ENCODE measurements around the gene MAGIX.
A peak's percentile ranks its signal among the peaks of the same experiment; 100 is the strongest.
"Not testable (repeated sequence)": the region's sequence is repeated elsewhere in the genome, so short reads cannot be mapped to it uniquely, and the experiment has no call there.

MAGIX gene

GRCh38 chrX:49139713-49140112, 22.8 kb upstream of the MAGIX start:
- Histone ChIP-seq H3K27ac (ENCODE audit: low read depth, low read length, severe bottlenecking) (no peak overlapping the region), H3K36me3 (ENCODE audit: control insufficient read depth, insufficient read depth, low read length) (no peaks in the 10 kb centered on the region), H3K4me3 (ENCODE audit: extremely low read depth, insufficient read depth, low read length, poor library complexity, severe bottlenecking) (no peak overlapping the region), H3K9me3 (ENCODE audit: control insufficient read depth, low read length) (peaks cover 14% of the 10 kb centered on the region), H3K4me1 (ENCODE audit: control insufficient read depth, insufficient read depth, low read length, poor library complexity, severe bottlenecking) (no peaks in the 10 kb centered on the region)
- WGBS, 2 experiments (ENCODE audit: insufficient coverage in 2 of 2) = no CpG with 5 or more reads among the region's 4 CpGs

DNA sequence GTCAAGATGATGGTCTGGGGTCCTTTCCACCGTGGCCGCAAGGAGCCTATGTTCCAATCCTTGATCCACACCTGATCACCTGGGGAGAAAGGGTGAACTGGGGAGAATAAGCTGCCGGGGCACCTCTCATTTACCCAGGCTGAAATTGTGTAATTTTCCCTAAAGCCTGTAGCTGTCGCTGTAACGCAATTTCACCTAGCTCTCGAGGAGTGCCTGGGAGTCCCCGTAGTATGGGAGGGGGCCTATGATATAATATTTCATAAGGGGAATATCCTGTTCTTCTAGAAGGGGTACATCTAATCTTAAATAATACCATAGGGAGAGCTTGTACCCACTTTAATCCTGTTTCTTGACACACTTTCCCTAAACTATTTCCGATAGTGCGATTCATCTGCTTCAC, 20.3 kb upstream of the MAGIX start:
- H3K4me1 ChIP-seq (ENCODE audit: control insufficient read depth, insufficient read depth, low read length, poor library complexity, severe bottlenecking); H3K4me3 ChIP-seq (ENCODE audit: extremely low read depth, insufficient read depth, low read length, poor library complexity, severe bottlenecking); H3K27ac ChIP-seq (ENCODE audit: low read depth, low read length, severe bottlenecking); H3K36me3 ChIP-seq (ENCODE audit: control insufficient read depth, insufficient read depth, low read length): not testable (repeated sequence)
- H3K9me3 ChIP-seq (ENCODE audit: control insufficient read depth, low read length) = peaks cover 14% of the 10 kb centered on the region
- 60% methylated on average over 1 of the region's 9 CpGs; no CpG with 5 or more reads in 1 of the 2 experiments for WGBS, 2 experiments (ENCODE audit: insufficient coverage in 2 of 2)

DNA sequence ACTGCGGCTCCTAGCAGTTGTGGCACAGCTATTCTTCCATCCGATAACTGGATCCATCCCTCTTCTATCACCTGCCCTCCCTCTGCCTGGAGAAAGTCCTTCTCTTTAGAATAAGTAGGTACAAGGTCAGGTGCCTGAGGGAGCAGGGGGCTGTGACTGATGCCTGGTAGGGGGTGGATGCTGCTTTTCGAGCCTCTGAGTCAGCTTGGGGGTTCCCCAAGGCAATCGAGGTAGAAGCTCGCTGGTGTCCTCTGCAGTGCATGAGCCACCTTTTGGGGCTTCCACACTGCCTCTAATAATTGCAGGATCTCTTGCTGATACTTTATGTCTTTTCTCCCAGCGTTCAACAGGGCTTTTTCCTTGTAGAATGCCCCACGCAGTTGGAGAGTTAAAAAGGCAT, 19.4 kb upstream of the MAGIX start:
- no CpG with 5 or more reads among the region's 7 CpGs for WGBS, 2 experiments (ENCODE audit: insufficient coverage in 2 of 2)
- H3K27ac ChIP-seq (ENCODE audit: low read depth, low read length, severe bottlenecking); H3K4me1 ChIP-seq (ENCODE audit: control insufficient read depth, insufficient read depth, low read length, poor library complexity, severe bottlenecking); H3K4me3 ChIP-seq (ENCODE audit: extremely low read depth, insufficient read depth, low read length, poor library complexity, severe bottlenecking); H3K36me3 ChIP-seq (ENCODE audit: control insufficient read depth, insufficient read depth, low read length): not testable (repeated sequence)
- peaks cover 14% of the 10 kb centered on the region for H3K9me3 ChIP-seq (ENCODE audit: control insufficient read depth, low read length)

- Histone ChIP-seq H3K9me3 (ENCODE audit: control insufficient read depth, low read length) (no peaks in the 10 kb centered on the region), H3K36me3 (ENCODE audit: control insufficient read depth, insufficient read depth, low read length) (no peaks in the 10 kb centered on the region), H3K27ac (ENCODE audit: low read depth, low read length, severe bottlenecking) (no peak overlapping the region), H3K4me1 (ENCODE audit: control insufficient read depth, insufficient read depth, low read length, poor library complexity, severe bottlenecking) (no peaks in the 10 kb centered on the region), H3K4me3 (ENCODE audit: extremely low read depth, insufficient read depth, low read length, poor library complexity, severe bottlenecking) (no peak overlapping the region)
- WGBS, 2 experiments (ENCODE audit: insufficient coverage in 2 of 2) = 97% methylated on average over 6 of the region's 8 CpGs; no CpG with 5 or more reads in 1 of the 2 experiments
Measured at GRCh38 chrX:49147282-49147681, 15.3 kb upstream of the MAGIX start.

- Histone ChIP-seq H3K4me3 (ENCODE audit: extremely low read depth, insufficient read depth, low read length, poor library complexity, severe bottlenecking) (no peak overlapping the region), H3K27ac (ENCODE audit: low read depth, low read length, severe bottlenecking) (no peak overlapping the region), H3K36me3 (ENCODE audit: control insufficient read depth, insufficient read depth, low read length) (no peaks in the 10 kb centered on the region), H3K4me1 (ENCODE audit: control insufficient read depth, insufficient read depth, low read length, poor library complexity, severe bottlenecking) (no peaks in the 10 kb centered on the region), H3K9me3 (ENCODE audit: control insufficient read depth, low read length) (no peaks in the 10 kb centered on the region)
- 91 to 98% methylated on average over 5 to 6 of the region's 13 CpGs for WGBS, 2 experiments (ENCODE audit: insufficient coverage in 2 of 2)
Measured at GRCh38 chrX:49147936-49148335, 14.6 kb upstream of the MAGIX start.

GRCh38 chrX:49148390-49149100, 14.0 kb upstream of the MAGIX start:
- not testable (repeated sequence) for H3K36me3 ChIP-seq (ENCODE audit: control insufficient read depth, insufficient read depth, low read length); H3K4me1 ChIP-seq (ENCODE audit: control insufficient read depth, insufficient read depth, low read length, poor library complexity, severe bottlenecking); H3K27ac ChIP-seq (ENCODE audit: low read depth, low read length, severe bottlenecking); H3K4me3 ChIP-seq (ENCODE audit: extremely low read depth, insufficient read depth, low read length, poor library complexity, severe bottlenecking); H3K9me3 ChIP-seq (ENCODE audit: control insufficient read depth, low read length)
- 90 to 92% methylated on average over 7 to 11 of the region's 21 CpGs for whole genome bisulfite sequencing, 2 experiments (ENCODE audit: insufficient coverage in 2 of 2)

GRCh38 chrX:49149291-49149690, 13.3 kb upstream of the MAGIX start:
- WGBS, 2 experiments (ENCODE audit: insufficient coverage in 2 of 2) = 96 to 100% methylated on average over 7 of the region's 14 CpGs
- not testable (repeated sequence) for H3K4me3 ChIP-seq (ENCODE audit: extremely low read depth, insufficient read depth, low read length, poor library complexity, severe bottlenecking); H3K4me1 ChIP-seq (ENCODE audit: control insufficient read depth, insufficient read depth, low read length, poor library complexity, severe bottlenecking); H3K9me3 ChIP-seq (ENCODE audit: control insufficient read depth, low read length); H3K27ac ChIP-seq (ENCODE audit: low read depth, low read length, severe bottlenecking); H3K36me3 ChIP-seq (ENCODE audit: control insufficient read depth, insufficient read depth, low read length)

- H3K27ac ChIP-seq (ENCODE audit: low read depth, low read length, severe bottlenecking) = no peak overlapping the region
- no peaks in the 10 kb centered on the region for H3K36me3 ChIP-seq (ENCODE audit: control insufficient read depth, insufficient read depth, low read length)
- H3K9me3 ChIP-seq (ENCODE audit: control insufficient read depth, low read length) = no peaks in the 10 kb centered on the region
- WGBS, 2 experiments (ENCODE audit: insufficient coverage in 2 of 2) = no CpG with 5 or more reads among the region's 1 CpG
- H3K4me3 ChIP-seq (ENCODE audit: extremely low read depth, insufficient read depth, low read length, poor library complexity, severe bottlenecking) = no peak overlapping the region
- peaks cover 3% of the 10 kb centered on the region for H3K4me1 ChIP-seq (ENCODE audit: control insufficient read depth, insufficient read depth, low read length, poor library complexity, severe bottlenecking)
Measured at GRCh38 chrX:49153467-49153866, 9.1 kb upstream of the MAGIX start.

DNA sequence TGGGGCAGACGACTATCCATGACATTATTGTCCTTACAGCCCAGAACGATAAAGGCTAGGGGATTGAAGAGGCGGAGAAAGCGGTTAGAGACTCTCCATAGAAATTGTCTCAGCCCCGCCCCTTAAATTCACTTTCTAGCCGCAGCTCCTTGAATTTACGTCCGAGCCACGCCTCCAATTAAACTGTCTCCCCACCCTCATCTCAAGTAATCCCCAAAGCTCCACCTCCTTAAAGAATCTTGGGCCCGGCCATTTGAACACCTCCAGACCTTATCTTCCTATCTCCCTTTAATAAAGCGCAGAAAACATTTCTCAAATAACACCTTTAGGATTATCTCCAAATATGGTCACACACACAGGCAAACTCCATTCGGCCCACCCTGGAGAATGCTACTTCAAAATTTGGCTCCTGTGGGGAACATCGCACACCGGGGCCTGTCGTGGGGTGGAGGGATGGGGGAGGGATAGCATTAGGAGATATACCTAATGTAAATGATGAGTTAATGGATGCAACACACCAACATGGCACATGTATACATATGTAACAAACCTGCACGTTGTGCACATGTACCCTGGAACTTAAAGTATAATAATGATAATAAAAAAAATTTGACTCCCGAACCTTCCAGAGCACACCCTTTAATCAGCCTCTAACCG, 7.2 kb upstream of the MAGIX start:
- Histone ChIP-seq H3K27ac (ENCODE audit: low read depth, low read length, severe bottlenecking) (peak overlapping the region; percentile 98), H3K4me3 (ENCODE audit: extremely low read depth, insufficient read depth, low read length, poor library complexity, severe bottlenecking) (peak overlapping the region; percentile 35), H3K36me3 (ENCODE audit: control insufficient read depth, insufficient read depth, low read length) (no peaks in the 10 kb centered on the region), H3K4me1 (ENCODE audit: control insufficient read depth, insufficient read depth, low read length, poor library complexity, severe bottlenecking) (peaks cover 3% of the 10 kb centered on the region), H3K9me3 (ENCODE audit: control insufficient read depth, low read length) (no peaks in the 10 kb centered on the region)
- 0 to 10% methylated on average over 1 to 7 of the region's 18 CpGs for WGBS, 2 experiments (ENCODE audit: insufficient coverage in 2 of 2)

GRCh38 chrX:49155900-49156837, 6.4 kb upstream of the MAGIX start:
- 7 to 12% methylated on average over 19 to 41 of the region's 65 CpGs for WGBS, 2 experiments (ENCODE audit: insufficient coverage in 2 of 2)
- Histone ChIP-seq H3K27ac (ENCODE audit: low read depth, low read length, severe bottlenecking) (peak overlapping the region; percentile 98), H3K4me1 (ENCODE audit: control insufficient read depth, insufficient read depth, low read length, poor library complexity, severe bottlenecking) (peaks cover 3% of the 10 kb centered on the region), H3K9me3 (ENCODE audit: control insufficient read depth, low read length) (no peaks in the 10 kb centered on the region), H3K36me3 (ENCODE audit: control insufficient read depth, insufficient read depth, low read length) (no peaks in the 10 kb centered on the region), H3K4me3 (ENCODE audit: extremely low read depth, insufficient read depth, low read length, poor library complexity, severe bottlenecking) (peak overlapping the region; percentile 35)
